Forelimb muscle (tissue), 1 donor: ENCODE data around the gene C1orf105. TPM values are rescaled to one million over a fixed set of nuclear protein-coding genes. Genes with fewer than 3 reads are reported as not detected.

Experiments used
- DNase-seq: peaks from one replicate; pipeline ENCODE4 v3.0.0-alpha.2; 2013; ENCODE audit warnings: low read depth
- polyA plus RNA-seq: library from polyadenylated mRNA; unstranded; fragments of 120-200 nt; gene quantifications from one replicate; pipeline ENCODE4 v1.2.1, GENCODE V29; 2013; ENCODE audit not compliant: insufficient read length

Gene C1orf105
- polyA plus RNA-seq, 1 donor: 142 TPM

DNA sequence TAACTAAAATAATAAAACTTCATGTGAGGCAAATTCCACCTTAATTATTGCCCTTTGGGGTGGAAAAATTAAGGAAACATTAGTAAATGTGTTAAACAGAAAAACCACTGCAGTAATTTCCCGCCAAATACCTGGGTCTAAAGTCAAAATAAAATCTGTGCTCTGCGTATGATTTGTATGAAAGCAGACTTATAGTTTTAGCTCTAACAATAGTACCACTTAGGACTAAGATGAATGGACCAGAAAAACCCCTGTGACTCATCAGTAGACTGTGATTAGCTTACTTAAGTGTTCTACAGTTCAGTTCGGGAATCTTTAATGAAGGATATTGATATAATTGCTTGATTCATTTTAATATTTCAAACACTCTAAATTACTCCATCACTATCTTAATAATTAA lies 23.3 kb upstream of the C1orf105 start:
- DNase-seq: no peak

DNA sequence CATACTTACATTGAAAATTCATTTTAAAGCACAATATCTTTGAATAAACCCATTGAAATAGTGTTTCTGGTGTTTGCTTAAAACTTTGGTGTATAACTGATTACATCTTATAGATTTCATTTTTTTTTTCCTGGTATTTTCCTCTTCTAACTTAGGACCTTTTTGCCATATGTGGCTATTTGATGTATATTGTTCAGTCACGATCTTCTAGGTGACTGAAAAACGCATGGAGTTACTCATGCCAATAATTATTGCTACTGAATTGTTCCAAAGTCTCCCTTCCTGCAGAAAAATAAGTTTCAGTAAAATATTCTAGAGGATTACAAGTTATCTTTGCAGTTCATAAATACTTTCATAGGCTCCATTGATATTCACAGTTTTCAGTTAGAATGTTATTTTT lies 22.9 kb upstream of the C1orf105 start:
- no peak for DNase-seq

DNA sequence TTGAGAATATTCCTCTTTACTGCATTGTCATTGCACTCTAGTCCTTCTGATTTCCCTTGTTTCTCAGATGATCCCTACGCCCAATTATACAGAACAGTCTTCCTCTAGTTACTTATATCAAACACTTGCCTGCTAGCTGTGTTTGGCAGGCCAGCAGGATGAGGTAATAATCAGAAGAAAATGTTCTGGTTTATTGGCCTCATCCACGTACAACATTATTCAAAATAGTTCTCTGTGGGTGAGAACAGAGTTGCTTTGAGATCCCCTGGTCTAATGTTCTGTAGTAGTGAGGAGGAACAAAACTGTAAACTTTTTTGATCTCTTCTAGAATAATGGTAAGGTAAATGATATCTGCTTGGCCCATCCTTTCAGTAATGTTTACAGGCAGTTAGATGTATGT lies 22.3 kb upstream of the C1orf105 start:
- DNase-seq: no peak

DNA sequence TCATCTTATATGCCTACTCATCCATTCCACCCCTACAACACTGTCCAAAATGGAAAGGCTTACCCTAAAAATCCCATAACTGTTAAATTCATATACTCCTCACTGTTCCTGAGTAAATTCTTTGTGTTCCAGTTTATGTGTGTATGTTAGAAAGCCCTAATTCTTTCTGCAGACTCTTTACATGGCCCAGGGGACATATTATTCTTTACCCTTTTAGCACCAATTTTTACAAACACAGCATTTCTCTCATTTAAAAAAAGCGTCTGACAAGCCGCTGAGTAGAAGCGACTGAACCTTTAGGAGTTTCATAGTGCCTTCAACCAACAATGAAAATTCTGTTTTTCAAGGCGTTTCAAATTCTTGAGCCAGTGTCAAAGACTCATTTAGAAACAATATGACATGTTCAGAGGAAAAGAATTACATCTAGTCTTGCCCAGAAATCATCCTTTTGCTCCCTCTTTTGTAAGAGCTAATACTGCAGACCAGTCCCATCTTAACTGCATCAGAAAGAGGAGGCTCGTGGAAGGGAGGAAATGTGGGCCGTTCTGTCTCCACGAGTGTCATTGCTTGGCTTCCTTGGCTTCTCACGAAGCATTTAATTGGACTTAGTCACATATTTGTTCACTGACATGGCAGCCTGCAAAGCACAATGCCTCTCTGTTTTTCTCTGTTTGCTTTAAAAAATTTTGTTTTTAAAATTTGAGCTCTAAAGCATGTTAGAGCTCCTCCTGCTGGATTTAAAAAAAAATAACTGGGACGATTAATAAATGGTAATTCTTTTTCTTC lies 21.3 kb upstream of the C1orf105 start:
- DNase-seq: peak; percentile 92

DNA sequence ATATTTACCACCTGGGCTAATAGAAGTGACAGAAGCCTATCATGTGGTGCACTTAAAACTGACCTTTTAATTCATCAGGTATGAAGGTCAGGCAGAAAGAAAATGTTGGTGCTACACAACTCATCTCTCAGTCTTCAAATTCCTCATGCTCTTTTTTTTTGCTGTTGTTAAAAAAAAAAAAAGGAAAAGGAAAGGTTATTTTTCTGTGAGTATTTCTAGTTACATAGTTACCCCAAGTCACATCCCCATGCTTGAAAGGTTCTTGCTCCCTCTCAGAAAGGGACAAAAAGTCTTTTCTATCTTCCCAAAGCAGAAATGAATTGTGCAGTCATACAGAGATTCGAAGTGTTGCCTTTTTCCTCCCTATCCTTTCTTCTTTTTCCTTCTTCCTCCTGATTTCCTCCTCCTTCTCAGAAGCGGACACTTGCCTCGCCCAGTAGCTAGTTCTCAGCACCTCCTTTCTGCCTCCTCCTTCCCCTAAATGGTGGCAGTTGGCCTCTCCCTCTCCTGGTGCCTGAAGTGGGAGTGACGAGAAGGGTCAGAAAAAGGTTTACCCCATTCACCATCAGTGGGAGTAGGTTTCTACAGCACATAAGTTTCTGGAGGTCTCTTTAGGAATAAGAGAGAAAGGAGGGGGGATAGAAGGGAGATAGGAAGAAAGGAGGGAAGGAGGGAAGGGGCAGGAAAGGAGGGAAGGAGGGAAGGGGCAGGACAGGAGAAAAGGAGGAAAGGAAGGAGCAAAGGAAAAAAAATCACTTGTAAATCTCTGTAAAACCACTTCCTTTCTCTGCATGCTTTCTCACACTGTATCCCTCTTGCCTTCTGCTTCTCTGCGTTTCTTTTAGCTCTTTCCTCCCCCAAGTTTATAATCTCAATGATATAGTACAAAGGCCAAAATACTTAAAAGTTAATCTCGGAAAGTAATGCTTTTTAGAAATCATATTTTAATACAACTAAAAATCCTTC lies 20.4 kb upstream of the C1orf105 start:
- no peak for DNase-seq

DNA sequence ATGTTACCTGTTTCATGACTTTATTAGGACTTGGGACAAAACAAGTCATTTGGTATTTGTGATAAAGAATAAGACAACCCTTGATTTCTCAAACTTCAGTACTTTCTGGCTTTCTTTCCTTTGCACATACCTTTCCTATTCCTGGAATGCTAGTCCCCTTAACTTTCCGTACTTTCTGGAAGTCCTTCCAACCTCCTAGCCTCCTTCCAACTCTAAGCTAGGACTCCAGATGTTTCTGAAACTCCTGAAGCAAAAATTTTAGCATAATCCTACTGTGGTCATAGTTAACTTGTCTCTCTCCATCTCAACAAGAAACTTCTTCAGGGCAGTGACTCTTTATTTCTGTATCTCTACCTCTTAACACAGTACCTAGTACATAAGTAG lies 19.8 kb upstream of the C1orf105 start:
- no peak for DNase-seq

DNA sequence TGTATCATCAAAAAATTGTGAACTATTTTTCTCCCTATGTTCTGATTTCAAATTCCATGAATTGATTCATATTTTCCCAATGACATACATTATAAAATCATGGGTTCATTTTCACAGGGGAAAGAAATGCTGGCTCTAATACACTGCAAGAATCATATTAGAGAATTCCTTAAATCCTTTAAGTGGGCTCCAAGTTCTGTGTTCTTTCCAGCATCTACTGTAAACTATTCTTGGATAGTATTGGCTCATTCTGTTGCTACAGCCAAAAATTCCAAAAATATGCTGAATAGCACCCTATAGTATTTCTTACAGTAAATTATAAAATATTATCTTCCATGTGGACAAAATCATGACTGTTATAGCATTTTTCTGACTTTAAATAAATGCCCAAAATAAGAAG lies 19.0 kb upstream of the C1orf105 start:
- DNase-seq: no peak

DNA sequence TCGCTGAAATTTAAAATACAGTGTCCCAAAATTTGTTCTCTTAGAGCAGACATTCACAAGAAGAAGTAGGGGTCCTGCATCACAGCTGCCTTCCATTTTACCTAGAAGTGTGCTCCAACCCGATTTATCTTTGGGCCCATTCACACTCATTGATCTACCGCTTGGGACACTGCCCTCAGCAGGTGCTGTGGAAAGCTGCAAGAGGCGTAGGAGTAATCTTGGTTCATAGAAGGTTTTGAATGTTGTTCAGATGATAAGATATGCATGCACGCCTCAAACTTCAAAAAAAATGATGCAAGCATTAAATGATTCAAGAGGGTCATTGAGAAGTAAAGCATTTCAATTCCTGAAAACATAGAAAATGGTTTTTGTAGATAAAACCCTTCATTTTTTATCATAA lies 18.6 kb upstream of the C1orf105 start:
- no peak for DNase-seq

DNA sequence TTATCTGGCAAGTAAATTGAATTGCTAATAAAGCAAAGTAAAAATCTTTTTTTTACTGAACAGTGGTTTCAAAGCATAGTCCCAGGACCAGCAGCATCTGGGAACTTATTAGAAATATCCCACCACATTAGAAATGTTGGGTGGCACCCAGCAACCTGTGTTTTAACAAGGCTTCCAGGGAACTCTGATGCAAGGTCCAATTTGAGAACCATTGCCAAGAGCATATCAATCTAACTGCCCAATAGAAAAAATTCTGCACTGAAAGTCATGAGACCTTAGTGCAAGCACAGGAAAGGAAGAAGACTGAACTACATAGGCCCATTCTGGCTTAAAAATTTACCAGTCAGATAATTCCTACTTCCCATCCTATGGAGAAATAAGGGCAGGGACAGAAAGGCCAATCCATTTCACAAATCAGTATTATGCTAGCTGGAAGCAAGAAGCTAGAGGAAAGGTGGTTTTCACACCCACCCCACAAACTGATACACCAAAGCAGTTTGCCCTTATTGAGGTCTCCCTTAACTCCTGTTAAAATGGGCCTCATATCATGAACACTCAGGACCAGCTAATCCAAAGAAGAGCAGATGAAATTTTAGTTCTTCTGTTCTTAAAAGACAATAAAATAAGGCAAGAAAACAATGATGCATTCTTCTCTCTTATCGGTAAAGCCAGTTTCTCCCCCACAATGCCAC lies 17.5 kb upstream of the C1orf105 start:
- no peak for DNase-seq

DNA sequence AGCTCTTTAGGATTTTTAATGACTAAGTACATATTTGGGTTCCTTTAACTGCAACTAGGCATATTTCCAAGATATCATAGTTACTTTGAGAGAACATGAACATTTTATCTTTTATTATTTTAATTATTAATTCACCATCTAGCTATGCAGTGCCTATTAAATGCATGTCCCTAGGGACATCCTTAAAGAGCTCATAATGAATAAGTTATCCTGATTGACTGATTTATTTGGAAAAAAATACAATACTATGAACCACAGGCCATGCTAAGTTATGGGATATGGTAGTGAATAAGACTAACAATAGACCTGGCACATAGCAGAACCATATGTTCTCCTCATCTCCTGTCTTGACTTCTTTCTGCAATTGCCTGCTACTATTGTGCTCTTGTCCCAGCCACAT lies 16.4 kb upstream of the C1orf105 start:
- DNase-seq: no peak

DNA sequence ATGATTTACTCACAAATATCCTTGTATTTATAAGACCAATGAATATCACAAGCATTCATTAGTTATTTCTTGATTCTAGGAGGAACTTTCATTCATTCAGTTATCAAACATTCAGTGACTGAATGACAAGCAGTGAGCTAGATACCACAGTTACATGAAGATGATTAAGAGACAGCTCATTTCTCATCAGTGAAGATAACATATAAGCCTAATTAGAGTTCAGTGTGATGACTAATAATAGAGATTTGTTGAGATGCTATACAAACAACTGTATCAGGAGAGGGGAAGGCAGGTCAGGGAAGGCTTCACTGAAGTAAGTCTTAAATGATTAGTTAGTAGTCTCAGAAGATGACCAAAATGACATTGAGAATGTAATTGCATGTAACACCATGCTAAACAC lies 14.6 kb upstream of the C1orf105 start:
- DNase-seq: no peak

DNA sequence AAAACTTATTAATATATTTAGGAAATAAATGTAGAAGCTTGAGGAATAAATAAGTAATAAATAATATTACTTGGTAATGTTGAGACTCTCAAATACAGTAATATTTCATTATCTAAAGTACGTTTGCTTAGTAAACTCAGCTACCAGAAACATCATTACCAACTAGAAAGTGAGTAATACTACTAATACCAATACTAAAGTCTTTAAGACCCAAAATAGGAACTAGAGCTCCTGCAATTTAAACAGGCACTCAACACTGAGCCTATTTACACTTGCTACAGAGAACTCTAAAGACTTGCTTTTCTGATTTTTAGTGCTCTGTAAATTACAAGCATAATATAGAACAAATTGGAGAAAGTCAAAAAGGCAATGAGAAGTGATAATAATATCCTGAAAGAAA lies 13.5 kb upstream of the C1orf105 start:
- no peak for DNase-seq

DNA sequence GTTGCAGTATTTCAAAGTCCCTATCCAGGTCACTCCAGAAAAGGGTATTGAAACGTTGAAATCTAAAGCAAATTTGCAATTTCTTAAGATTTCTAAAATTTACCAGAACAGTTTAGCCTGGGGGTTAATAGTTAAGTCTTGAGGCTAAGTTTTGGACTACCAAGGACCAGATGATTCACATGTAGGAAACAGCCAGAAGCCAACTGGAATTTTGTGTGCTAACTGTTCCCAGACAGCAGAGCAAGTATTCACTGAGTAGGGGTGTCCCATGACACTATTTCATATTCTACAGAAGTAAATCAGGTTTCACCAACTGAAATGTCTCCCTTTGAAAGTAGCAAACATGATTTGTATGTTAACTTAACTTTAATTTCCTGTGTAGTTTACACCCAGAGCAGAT lies 11.5 kb upstream of the C1orf105 start:
- no peak for DNase-seq

DNA sequence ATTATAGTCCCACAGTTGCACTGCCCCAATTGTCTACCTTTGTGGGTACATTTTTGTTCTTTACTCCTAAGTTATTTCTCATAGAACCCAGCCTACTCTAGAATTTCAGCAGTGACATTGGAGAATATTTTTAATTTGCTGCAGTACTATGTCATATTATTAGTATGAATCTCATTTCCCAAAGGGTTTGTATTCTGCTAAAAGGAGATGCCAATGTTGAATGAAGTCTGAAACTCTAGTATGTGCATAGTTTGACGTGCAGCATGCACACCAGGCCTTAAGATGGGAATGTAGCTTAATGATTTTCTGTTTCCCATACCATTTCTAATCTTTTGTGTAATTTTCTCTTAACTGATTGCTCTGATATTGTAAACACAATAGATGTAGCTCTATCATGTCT lies 10.5 kb upstream of the C1orf105 start:
- DNase-seq: no peak

DNA sequence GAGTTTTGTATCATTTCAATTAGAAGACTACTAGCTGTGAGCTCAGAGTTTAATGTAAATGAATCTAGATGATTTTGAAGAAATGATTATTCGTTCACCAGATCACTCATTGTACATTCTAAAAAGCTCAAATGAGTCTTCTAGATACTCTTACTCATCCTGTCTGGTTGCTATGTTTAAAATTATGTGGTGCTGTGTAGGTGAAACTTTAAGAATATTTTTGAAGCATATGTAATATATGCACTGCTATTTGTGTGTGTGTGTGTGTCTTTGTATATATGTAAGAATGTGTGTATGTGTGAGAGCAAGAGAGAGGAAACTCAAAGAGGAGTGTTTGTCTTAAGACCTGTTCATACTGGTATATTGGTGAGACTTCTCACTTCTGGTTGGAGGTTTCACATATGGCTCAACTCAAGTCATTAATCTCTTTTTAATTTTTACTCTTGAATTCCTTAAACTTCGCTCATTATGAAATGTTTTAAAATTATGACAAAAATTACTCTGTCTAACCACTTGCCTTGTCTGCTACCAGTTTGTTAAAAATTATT lies 8.6 kb upstream of the C1orf105 start:
- DNase-seq: no peak

DNA sequence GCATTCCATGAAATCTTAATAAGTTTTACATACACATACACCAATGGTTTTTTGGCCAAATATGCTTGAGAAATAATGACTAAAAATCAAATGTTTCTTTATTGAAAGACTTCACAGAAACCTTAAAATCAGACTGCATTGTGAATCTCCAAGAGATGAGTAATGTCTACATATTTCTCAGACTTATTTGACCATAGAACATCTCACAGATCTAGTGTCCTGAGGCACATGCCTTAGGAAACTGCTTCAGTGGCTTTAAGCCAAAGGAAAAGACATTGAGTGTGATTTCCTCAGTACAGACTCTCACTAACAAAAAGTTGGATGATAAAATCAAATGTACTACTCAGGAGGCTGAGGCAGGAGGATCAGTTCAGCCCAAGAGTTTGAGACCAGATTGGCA lies 6.2 kb upstream of the C1orf105 start:
- no peak for DNase-seq

DNA sequence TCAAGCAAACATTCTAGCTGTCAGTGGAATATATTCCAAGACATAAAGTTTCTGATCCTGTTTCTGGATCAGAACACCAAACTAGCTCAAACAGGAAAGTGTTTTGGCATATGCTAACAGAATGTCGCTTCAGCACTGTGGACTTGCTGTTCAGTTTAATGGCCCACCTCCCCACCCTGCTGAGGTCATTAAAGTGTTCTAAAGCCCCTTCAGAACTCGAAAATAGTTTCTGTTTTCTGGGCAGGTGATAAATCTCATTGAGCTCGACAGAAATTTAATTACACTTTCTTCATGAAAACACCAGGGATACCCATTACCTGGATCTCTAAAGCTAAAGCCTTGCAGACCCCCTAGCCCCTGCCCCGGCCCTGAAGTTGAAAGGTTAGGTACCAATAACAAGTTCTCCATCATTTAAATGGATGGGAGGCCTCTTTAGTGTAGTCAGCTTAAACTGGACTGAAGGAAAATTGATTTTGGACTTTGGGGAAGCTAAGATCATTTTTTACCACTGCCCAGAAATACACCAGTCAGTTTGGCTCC lies 3.9 kb upstream of the C1orf105 start:
- DNase-seq: no peak

DNA sequence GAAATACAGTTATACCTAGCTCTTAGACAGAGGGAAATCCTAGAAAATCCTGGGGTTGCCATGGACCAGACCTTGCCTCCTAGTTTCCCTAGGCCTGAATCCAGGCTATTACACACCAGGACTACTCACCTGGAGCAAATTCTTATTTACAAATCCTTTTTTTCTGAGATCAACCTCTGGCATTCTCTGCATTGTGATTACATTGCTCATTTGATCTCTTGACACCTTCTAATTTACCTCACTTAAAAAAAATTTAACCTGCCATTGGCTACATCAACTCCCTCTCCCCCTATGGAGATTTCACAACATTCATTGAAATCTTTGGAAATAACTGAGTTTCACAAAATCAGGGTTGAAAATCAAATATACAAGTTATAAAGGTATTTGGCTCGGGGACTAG lies 2.9 kb upstream of the C1orf105 start:
- no peak for DNase-seq

DNA sequence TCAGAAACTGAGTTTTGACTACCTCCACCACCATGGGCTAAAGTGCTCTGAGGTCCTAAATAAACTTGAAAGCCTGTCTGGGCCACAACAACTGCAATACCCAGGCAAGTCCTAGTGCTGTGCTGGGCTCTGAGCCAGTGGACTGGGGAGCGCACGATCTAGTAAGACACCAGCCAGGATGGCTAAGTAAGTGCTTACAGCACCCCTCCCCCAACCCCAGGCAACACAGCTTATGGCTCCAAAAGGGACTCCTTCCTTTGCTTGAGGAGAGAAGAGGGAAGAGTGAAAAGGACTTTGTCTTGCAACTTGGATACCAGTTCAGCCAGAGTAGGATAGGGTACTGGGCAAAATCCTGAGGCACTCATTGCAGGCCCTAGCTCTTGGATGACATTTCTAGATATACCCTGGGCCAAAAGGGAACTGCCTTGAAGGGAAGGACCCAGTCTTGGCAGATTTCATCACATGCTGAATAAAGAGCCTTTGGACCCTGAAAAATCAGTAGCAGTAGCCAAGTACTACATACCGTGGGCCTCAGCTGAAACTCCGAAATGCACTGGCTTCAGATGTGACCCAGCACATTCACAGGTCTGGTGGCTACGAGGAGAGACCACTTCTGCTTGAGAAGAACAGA lies 1.6 kb downstream of the C1orf105 start:
- DNase-seq: no peak

DNA sequence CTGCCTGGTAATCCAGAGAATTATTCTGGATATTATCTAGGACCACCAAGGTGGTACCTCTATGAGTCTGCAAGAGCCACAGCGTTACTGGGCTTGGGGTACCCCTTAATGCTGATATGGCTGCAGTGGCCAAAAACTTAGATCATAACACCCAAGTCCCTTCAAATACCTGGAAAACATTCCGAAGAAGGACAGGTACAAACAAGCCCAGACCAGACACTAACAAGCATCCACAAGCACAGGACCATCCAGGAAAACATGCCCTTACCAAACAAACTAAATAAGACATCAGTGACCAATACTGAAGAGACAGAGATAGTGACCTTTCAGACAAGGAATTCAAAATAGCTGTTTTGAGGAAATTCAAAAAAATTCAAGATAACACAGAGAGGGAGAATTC lies 2.9 kb downstream of the C1orf105 start:
- no peak for DNase-seq

DNA sequence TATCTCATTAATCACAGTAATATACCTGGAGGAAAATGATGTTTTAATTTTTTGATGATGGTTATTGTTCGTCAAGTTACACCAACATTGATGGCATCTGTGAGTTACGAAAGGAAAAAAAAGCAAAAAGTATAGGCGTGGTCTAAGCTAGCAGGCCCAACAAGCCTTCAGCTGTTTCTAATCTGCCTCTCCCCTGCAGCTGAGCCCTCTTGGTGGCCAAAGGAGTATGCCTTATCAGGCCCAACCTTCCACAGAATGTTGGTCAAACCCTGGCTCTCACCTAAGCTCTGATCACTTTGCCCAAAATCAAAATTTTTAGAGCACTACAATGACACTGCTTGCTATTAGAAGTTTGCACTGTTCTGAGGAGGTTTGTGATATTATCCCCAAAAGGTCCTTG lies 4.9 kb downstream of the C1orf105 start:
- no peak for DNase-seq
